ENCODE results near the gene SLCO3A1.

SLCO3A1 gene

GRCh38 chr15:91885054-91885453 lies 31.5 kb downstream of the SLCO3A1 start:
- no peak for FAIRE-seq

GRCh38 chr15:91885714-91886270 lies 32.3 kb downstream of the SLCO3A1 start:
- FAIRE-seq = no peak

- FAIRE-seq = no peak
Observed at GRCh38 chr15:91886878-91887277, 33.4 kb downstream of the SLCO3A1 start.

- no peak for FAIRE-seq
Observed at GRCh38 chr15:91887321-91887720, 33.8 kb downstream of the SLCO3A1 start.

GRCh38 chr15:91887921-91888373 lies 34.4 kb downstream of the SLCO3A1 start:
- no peak for FAIRE-seq

GRCh38 chr15:91889111-91889815 lies 35.8 kb downstream of the SLCO3A1 start:
- no peak for FAIRE-seq

GRCh38 chr15:91890614-91891013 lies 37.1 kb downstream of the SLCO3A1 start:
- FAIRE-seq = no peak

- no peak for FAIRE-seq
Observed at GRCh38 chr15:91891101-91891500, 37.6 kb downstream of the SLCO3A1 start.

GRCh38 chr15:91891788-91892345 lies 38.4 kb downstream of the SLCO3A1 start:
- no peak for FAIRE-seq

- no peak for FAIRE-seq
Observed at GRCh38 chr15:91892436-91892835, 38.9 kb downstream of the SLCO3A1 start.

- FAIRE-seq = no peak
Observed at GRCh38 chr15:91894606-91895005, 41.1 kb downstream of the SLCO3A1 start.

- no peak for FAIRE-seq
Observed at GRCh38 chr15:91895051-91895450, 41.5 kb downstream of the SLCO3A1 start.

- FAIRE-seq = no peak
Observed at GRCh38 chr15:91896341-91897055, 43.0 kb downstream of the SLCO3A1 start.

GRCh38 chr15:91897585-91898372 lies 44.3 kb downstream of the SLCO3A1 start:
- no peak for FAIRE-seq

- no peak for FAIRE-seq
Observed at GRCh38 chr15:91898843-91899242, 45.3 kb downstream of the SLCO3A1 start.

GRCh38 chr15:91904942-91905341 lies 51.4 kb downstream of the SLCO3A1 start:
- FAIRE-seq = no peak

- no peak for FAIRE-seq
Observed at GRCh38 chr15:91908391-91908790, 54.9 kb downstream of the SLCO3A1 start.

GRCh38 chr15:91909111-91909510 lies 55.6 kb downstream of the SLCO3A1 start:
- FAIRE-seq = no peak

- FAIRE-seq = no peak
Observed at GRCh38 chr15:91909574-91909973, 56.1 kb downstream of the SLCO3A1 start.

GRCh38 chr15:91911844-91912243 lies 58.3 kb downstream of the SLCO3A1 start:
- no peak for FAIRE-seq

- FAIRE-seq = no peak
Observed at GRCh38 chr15:91912336-91912735, 58.8 kb downstream of the SLCO3A1 start.

- FAIRE-seq = no peak
Observed at GRCh38 chr15:91913560-91913959, 60.1 kb downstream of the SLCO3A1 start.

GRCh38 chr15:91915576-91915975 lies 62.1 kb downstream of the SLCO3A1 start:
- FAIRE-seq = no peak

Data from islet of Langerhans (tissue), 1 donor.